Epithelial cell of proximal tubule (primary cell): ENCODE data around the gene RHOBTB3. TPM values are rescaled to one million over a fixed set of nuclear protein-coding genes. Genes with fewer than 3 reads are reported as not detected.
"Not testable (repeated sequence)": the region's sequence is repeated elsewhere in the genome, so short reads cannot be mapped to it uniquely, and the experiment has no call there.

Experiments used
- DNase-seq: peaks from one replicate; pipeline ENCODE4 v3.0.0-alpha.2; 2011; ENCODE audit warnings: low read depth
- H3K4me3 ChIP-seq: 2 replicates; pipeline ENCODE4 v1.5.1; 2011; ENCODE audit warnings: low read depth, mild to moderate bottlenecking, low read length
- CTCF ChIP-seq: conservative IDR thresholded peaks from 2 replicates; pipeline ENCODE4 v1.5.1; 2012; ENCODE audit warnings: low read depth, mild to moderate bottlenecking, low read length
- total RNA-seq: library from RNA; depleted of rRNA; stranded (reverse); fragments of >200 nt; gene quantifications from 2 replicates; pipeline ENCODE4 v1.2.3, GENCODE V29; 2015

RHOBTB3 gene
- total RNA-seq, 1 donor from 2014 or later = 39.9 TPM

GRCh38 chr5:95809414-95809960 is 78.4 kb downstream of the RHOBTB3 start:
- no peak for TF ChIP-seq CTCF
- no peak for DNase-seq

GRCh38 chr5:95810305-95811125 is 79.4 kb downstream of the RHOBTB3 start:
- no peak for DNase-seq
- no peak overlapping the region for H3K4me3 ChIP-seq
- no peak for TF ChIP-seq CTCF

More at GRCh38 chr5:95809414-95809960, 78.4 kb downstream of the RHOBTB3 start:
- no peak overlapping the region for H3K4me3 ChIP-seq

GRCh38 chr5:95811126-95811423 is 79.9 kb downstream of the RHOBTB3 start:
- not testable (repeated sequence) for DNase-seq, H3K4me3 ChIP-seq

GRCh38 chr5:95811461-95812073 is 80.4 kb downstream of the RHOBTB3 start:
- not testable (repeated sequence) for H3K4me3 ChIP-seq, DNase-seq

GRCh38 chr5:95812074-95812471 is 80.9 kb downstream of the RHOBTB3 start:
- DNase-seq = no peak
- TF ChIP-seq CTCF = no peak
- no peak overlapping the region for H3K4me3 ChIP-seq

GRCh38 chr5:95813035-95813434 is 81.9 kb downstream of the RHOBTB3 start:
- not testable (repeated sequence) for DNase-seq, H3K4me3 ChIP-seq

GRCh38 chr5:95815155-95815729 is 84.1 kb downstream of the RHOBTB3 start:
- no peak for DNase-seq
- no peak overlapping the region for H3K4me3 ChIP-seq
- no peak for TF ChIP-seq CTCF

GRCh38 chr5:95816341-95816740 is 85.2 kb downstream of the RHOBTB3 start:
- TF ChIP-seq CTCF = no peak
- H3K4me3 ChIP-seq = no peak overlapping the region
- DNase-seq = no peak
